IPS DF 6.9 (cell line): ENCODE results near the gene ADAP2.
"Not testable (repeated sequence)": the region's sequence is repeated elsewhere in the genome, so short reads cannot be mapped to it uniquely, and the experiment has no call there.

Source experiments
- DNase-seq: peaks from one replicate; pipeline ENCODE4 v3.0.0-alpha.2; 2013; ENCODE audit warnings: low read depth, low spot score
- H3K27ac ChIP-seq: one replicate; pipeline ENCODE4 v1.5.1; 2013; ENCODE audit warnings: low read length, control low read depth
- H3K27me3 ChIP-seq: 2 replicates; pipeline ENCODE4 v1.6.1; 2013; ENCODE audit warnings: mild to moderate bottlenecking, low read length; ENCODE audit not compliant: control insufficient read depth, insufficient read depth
- H3K36me3 ChIP-seq: 2 replicates; pipeline ENCODE4 v1.6.1; 2013; ENCODE audit warnings: low read length; ENCODE audit not compliant: control insufficient read depth, insufficient read depth
- H3K4me1 ChIP-seq: 2 replicates; pipeline ENCODE4 v1.6.1; 2013; ENCODE audit warnings: low read length; ENCODE audit not compliant: control insufficient read depth, insufficient read depth
- H3K4me3 ChIP-seq: 2 replicates; pipeline ENCODE4 v1.5.1; 2013; ENCODE audit warnings: mild to moderate bottlenecking, low read length
- H3K9me3 ChIP-seq: 2 replicates; pipeline ENCODE4 v1.6.1; 2013; ENCODE audit warnings: low read length, inconsistent platforms; ENCODE audit not compliant: control insufficient read depth, insufficient read depth
- WGBS: extraction: QIAGEN DNeasy Blood & Tissue Kit; methylation state at CpG from one replicate; pipeline ENCODE4 v1.1.7; 2013; ENCODE audit warnings: mixed read lengths, missing lambda C conversion rate; ENCODE audit not compliant: insufficient read length, insufficient coverage; 5-methylcytosine and 5-hydroxymethylcytosine counted together

ADAP2 gene, protein sequence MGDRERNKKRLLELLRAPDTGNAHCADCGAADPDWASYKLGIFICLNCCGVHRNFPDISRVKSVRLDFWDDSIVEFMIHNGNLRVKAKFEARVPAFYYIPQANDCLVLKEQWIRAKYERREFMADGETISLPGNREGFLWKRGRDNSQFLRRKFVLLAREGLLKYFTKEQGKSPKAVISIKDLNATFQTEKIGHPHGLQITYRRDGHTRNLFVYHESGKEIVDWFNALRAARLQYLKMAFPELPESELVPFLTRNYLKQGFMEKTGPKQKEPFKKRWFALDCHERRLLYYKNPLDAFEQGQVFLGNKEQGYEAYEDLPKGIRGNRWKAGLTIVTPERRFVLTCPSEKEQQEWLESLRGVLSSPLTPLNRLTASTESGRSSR

DNA sequence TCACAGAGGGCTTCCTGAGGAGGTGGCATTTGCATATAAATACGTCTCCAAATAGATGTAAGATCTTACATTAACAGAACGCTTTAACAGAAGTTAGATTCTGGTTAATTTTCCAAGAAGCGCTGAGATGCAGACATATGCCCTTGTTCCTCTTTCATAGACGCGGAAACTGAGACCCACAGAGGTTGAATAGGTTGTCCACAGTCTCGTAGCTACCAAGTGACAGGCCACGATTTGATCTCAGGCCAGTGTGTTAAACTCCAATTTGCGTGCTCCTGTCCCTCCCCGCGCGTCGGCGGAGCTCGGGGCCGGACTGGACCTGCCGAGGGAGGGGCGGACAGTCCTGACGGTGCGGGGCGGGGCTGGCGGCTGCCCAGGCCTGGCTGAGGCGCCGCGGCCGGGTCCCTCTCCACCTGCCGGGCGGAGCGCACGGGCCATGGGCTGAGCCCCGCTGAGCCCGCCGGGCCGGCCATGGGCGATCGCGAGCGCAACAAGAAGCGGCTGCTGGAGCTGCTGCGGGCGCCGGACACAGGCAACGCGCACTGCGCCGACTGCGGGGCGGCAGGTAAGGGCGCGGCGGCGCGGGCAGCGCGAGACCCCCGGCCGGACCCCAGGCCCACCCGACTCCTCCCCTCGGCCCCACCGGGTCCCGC is at the start of gene ADAP2:
Gene ADAP2, plus strand, starts transcription at position 402 of the 653 bp plus-strand sequence. Its CDS starts 70 bp downstream, at position 472.
- H3K9me3 ChIP-seq, result no peaks in the 10 kb centered on the region
- H3K4me1 ChIP-seq, result peaks cover 4% of the 10 kb centered on the region; the same call in 1 of the 2 replicates
- H3K27ac ChIP-seq, result no peak within 1 kb of the TSS
- WGBS, result no CpG with 5 or more reads among the region's 60 CpGs
- no peaks in the 10 kb centered on the region for H3K36me3 ChIP-seq
- no peak for DNase-seq
- H3K4me3 ChIP-seq, result peak within 1 kb of the TSS; percentile 45; the same call in 1 of the 2 replicates
- H3K27me3 ChIP-seq, result peaks cover 25% of the 10 kb centered on the region

DNA sequence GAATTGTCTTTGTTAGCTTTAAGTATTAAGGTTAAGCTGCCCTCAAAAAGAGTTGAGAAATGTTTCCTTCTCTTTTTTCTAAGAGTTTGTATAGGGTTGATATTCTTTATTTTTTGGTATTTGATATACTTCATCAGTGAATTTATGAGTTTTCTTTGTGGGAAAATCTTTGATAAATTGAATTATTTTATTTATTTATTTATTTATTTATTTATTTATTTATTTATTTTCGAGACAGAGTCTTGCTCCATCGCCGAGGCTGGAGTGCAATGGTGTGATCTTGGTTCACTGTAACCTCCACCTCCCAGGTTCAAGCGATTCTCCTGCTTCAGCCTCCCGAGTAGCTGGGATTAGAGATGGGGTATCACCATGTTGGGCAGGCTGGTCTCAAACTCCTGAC is 35.6 kb upstream of the ADAP2 start:
- H3K4me3 ChIP-seq, result no peak overlapping the region
- DNase-seq, result no peak
- no CpG with 5 or more reads among the region's 5 CpGs for WGBS
- H3K36me3 ChIP-seq, result 0 out of 2 replicates have a peak, but pooled peaks cover 2% of the 10 kb centered on the region
- H3K4me1 ChIP-seq, result no peaks in the 10 kb centered on the region
- no peak overlapping the region for H3K27ac ChIP-seq
- no peaks in the 10 kb centered on the region for H3K27me3 ChIP-seq
- H3K9me3 ChIP-seq, result no peaks in the 10 kb centered on the region

DNA sequence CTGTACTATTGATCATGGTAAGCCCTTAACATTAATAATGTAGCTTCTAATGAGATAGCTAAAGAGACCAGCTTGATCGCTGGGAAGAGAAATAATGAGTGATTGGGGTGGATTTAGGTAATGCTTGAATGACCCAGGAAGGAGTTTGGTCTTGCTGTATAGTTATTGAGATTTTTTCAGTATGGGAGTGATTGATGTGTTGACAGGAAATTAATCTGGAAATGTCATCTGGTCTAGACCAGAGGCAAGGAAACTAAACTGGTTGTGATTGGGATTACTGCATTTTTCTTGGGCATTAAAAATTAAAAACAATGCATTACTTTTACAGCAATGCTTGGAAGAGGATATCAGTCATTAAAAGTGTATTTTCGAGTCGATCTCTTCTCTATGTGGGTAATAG is 27.5 kb upstream of the ADAP2 start:
- WGBS, result no CpG with 5 or more reads among the region's 3 CpGs
- Histone ChIP-seq H3K27me3 (no peaks in the 10 kb centered on the region), H3K36me3 (peaks cover 2% of the 10 kb centered on the region; the same call in 1 of the 2 replicates), H3K9me3 (no peaks in the 10 kb centered on the region), H3K27ac (no peak overlapping the region), H3K4me1 (no peaks in the 10 kb centered on the region), H3K4me3 (no peak overlapping the region)
- no peak for DNase-seq

DNA sequence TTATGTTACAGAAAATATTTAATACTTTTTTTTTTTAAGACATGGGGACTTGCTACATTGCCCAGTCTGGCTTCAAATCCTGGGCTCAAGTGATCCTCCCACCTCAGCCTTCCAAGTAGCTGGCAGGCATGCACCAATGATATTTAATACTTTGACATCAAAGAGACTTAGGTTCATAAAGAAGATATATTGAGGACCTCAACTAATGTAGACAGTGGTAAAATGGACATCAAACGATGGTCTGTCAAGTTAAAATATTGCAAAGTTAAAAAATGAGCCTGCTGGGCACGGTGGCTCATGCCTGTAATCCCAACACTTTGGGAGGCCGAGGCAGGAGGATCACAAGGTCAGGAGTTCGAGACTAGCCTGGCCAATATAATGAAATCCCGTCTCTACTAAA is 24.4 kb upstream of the ADAP2 start:
- WGBS, result no CpG with 5 or more reads among the region's 5 CpGs
- H3K4me1 ChIP-seq, result no peaks in the 10 kb centered on the region
- no peaks in the 10 kb centered on the region for H3K27me3 ChIP-seq
- DNase-seq, result no peak
- no peak overlapping the region for H3K27ac ChIP-seq
- no peaks in the 10 kb centered on the region for H3K9me3 ChIP-seq
- H3K4me3 ChIP-seq, result no peak overlapping the region
- peaks cover 2% of the 10 kb centered on the region; the same call in 1 of the 2 replicates for H3K36me3 ChIP-seq

DNA sequence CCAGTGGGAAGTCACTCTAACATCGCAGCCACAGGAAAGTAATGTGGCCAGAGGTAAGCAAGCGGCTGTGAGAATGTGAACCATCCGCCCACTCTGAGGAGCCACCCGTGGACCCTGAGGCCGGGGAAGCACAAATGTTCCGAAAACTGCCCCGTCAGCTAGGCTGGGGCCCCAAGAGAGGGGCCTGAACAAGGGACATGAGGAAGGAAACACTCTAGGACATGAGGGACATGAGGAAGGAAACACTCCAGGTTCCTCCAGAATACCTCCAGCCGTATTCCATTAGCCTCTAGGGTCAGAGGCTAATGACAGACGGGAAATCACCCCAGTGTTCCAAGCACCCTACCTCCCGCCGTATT is 16.0 kb upstream of the ADAP2 start:
- H3K36me3 ChIP-seq, result no peaks in the 10 kb centered on the region
- H3K27me3 ChIP-seq, result no peaks in the 10 kb centered on the region
- WGBS, result no CpG with 5 or more reads among the region's 11 CpGs
- no peaks in the 10 kb centered on the region for H3K4me1 ChIP-seq
- no peaks in the 10 kb centered on the region for H3K9me3 ChIP-seq
- H3K27ac ChIP-seq, result no peak overlapping the region
- H3K4me3 ChIP-seq, result peak overlapping the region; percentile 56; the same call in 1 of the 2 replicates
- DNase-seq, result no peak

DNA sequence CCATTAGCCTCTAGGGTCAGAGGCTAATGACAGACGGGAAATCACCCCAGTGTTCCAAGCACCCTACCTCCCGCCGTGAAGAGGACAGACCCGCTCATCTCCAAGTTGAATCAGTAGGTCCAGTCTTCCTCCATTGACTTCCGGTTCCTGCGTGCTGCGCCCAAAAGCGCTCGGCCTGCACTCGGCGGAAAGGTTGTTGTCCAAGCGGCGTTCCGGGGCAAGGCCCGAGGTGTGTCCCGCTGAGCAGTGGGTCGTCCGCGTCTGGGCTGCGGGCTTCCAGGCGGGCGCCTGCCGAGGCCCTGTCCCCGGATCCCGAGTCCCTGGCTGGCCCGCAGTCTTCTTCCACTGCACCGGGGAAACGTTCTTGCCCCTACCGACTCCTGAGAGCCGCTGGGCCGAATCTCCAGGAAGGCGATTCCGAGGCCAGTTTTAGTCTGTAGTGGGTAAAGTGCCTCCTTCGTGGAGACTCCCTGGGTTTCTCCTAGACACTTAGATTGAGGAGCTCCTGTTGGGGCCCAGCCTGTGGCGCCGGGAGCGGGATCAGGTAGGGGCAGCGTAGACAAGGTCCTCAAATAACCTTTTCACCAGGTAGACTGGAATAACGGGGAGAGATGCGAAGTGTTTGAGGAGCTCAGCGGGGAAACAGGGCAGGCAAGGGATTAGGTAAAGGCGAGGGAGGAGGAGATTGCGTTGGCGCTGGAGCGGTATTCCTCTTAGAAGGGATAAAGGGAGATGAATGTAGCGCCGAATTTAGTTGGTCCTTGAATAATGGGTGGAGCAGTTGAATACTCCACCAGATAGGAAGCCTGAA is 15.4 kb upstream of the ADAP2 start, which contains the start of gene TEFM:
Gene TEFM, minus strand, starts transcription at position 138 of the 811 bp plus-strand sequence. Its CDS starts 40 bp downstream, at position 98.
- WGBS, result no CpG with 5 or more reads among the region's 47 CpGs
- Histone ChIP-seq H3K9me3 (no peaks in the 10 kb centered on the region), H3K4me1 (no peaks in the 10 kb centered on the region), H3K36me3 (no peaks in the 10 kb centered on the region), H3K4me3 (peak within 1 kb of the TSS; percentile 56), H3K27ac (no peak within 1 kb of the TSS), H3K27me3 (no peaks in the 10 kb centered on the region)
- peak; percentile 77 for DNase-seq

DNA sequence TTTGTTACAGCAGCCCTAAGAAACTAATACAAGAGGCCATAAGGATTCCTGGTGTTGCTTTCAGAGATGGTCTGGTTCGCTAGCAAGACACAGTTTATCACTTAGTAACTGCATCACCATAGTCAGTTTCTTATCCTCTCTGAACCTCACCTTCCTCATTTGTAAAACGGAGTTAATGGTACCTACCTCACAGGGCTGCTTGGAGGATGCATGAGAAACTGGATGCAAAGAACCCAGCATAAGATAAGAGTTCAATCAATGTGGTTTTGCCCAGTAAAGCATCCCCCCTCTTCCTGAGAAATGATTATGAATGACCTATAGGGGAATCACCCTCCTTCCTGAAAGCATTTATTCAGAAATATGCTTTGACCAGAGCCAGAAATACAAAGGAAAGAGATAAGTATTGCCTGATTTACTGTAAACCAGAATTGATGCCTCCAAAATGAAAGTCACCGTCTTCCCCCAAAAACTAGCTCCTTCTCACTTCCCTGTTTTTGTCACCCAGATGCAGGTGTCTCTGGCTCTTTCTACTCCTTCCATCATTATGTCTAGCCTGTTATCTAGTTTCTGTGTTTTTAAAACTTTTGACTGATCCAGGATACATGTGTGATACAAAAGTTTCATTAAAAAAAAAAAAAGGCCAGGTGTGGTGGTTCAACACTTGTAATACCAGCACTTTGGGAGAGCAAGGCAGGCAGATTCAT is 12.9 kb upstream of the ADAP2 start:
- no peak for DNase-seq
- Histone ChIP-seq H3K4me3 (no peak overlapping the region), H3K4me1 (no peaks in the 10 kb centered on the region), H3K27ac (no peak overlapping the region), H3K36me3 (no peaks in the 10 kb centered on the region), H3K9me3 (no peaks in the 10 kb centered on the region), H3K27me3 (no peaks in the 10 kb centered on the region)
- no CpG with 5 or more reads among the region's 3 CpGs for WGBS

DNA sequence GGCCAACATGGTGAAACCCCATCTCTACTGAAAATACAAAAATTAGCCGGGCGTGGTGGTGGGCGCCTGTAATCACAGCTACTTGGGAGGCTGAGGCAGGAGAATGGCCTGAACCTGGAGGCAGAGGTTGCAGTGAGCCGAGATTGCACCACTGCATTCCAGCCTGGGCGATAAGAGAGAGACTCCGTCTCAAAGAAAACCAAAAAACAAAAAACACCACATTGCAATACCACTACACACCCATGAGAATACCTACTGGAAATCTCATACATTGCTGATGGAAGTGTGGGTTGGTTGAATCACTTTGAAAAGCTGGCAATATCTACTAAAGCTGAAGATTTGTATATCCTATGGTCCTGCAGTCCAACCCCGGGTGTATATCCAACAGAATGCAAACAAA is 11.6 kb upstream of the ADAP2 start:
- not testable (repeated sequence) for H3K27ac ChIP-seq, H3K36me3 ChIP-seq, DNase-seq, H3K9me3 ChIP-seq, H3K4me3 ChIP-seq, H3K4me1 ChIP-seq, H3K27me3 ChIP-seq
- WGBS, result no CpG with 5 or more reads among the region's 7 CpGs

DNA sequence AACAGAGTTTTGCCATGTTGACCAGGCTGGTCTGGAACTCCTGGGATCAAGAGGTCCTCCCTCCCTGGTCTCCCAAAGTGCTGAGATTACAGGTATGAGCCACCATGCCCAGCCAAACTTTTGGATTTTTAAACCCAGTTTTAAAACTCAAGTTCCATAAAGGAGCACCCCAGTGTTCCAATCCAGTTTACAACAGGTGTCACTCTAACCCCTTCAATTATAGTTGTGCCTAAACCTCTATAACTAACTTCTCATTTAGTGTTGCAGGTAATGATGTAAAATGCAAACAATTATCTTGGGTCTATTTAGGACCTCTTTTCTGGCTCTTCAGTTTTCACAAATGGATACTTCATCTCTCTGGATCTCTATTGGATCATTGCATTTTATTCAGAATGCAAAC is 7.8 kb upstream of the ADAP2 start:
- no peaks in the 10 kb centered on the region for H3K9me3 ChIP-seq
- H3K27ac ChIP-seq, result no peak overlapping the region
- H3K36me3 ChIP-seq, result no peaks in the 10 kb centered on the region
- H3K4me1 ChIP-seq, result no peaks in the 10 kb centered on the region
- no peaks in the 10 kb centered on the region; the same call in 1 of the 2 replicates for H3K27me3 ChIP-seq
- no peak for DNase-seq
- H3K4me3 ChIP-seq, result no peak overlapping the region
